Right atrium auricular region (tissue), 2 donors: ENCODE results near the gene DEFB123. TPM values are rescaled to one million over a fixed set of nuclear protein-coding genes. Genes with fewer than 3 reads are reported as not detected.

Experiments
- DNase-seq: peaks from one replicate; pipeline ENCODE4 v3.0.0-alpha.2; 2019; ENCODE audit warnings: low spot score
- H3K27ac ChIP-seq, 2 donors: fragments of 200-600 bp; sonication (generic); 1 replicate in 1 of 2; 2 replicates in 1 of 2; pipeline ENCODE4 v1.5.1; 2016 to 2019
- H3K27me3 ChIP-seq, 2 donors: fragments of 200-600 bp; sonication (generic); one replicate each; pipeline versions ENCODE4 v1.5.1 to v1.6.0; 2017 to 2019
- H3K36me3 ChIP-seq: fragments of 200-600 bp; sonication (generic); one replicate; pipeline ENCODE4 v1.5.1; 2016
- H3K4me1 ChIP-seq, 2 donors: fragments of 200-600 bp; sonication (generic); one replicate each; pipeline versions ENCODE4 v1.5.1 to v1.6.0; 2017 to 2019
- H3K4me3 ChIP-seq, 2 donors: fragments of 200-600 bp; sonication (generic); 1 replicate in 1 of 2; 2 replicates in 1 of 2; pipeline ENCODE4 v1.5.1; 2017 to 2019; ENCODE audit warnings: mild to moderate bottlenecking in 1 of 2, moderate library complexity in 1 of 2
- H3K9me3 ChIP-seq, 2 donors: fragments of 200-600 bp; sonication (generic); one replicate each; pipeline ENCODE4 v1.5.1; 2019
- CTCF ChIP-seq, 2 donors: fragments of 200-600 bp; sonication (generic); IDR thresholded peaks; one replicate each; pipeline ENCODE4 v1.5.1; 2019; ENCODE audit warnings: antibody characterized with exemption in 2 of 2
- total RNA-seq, 2 donors: library from RNA; depleted of rRNA; stranded (reverse); fragments of >200 nt; gene quantifications; one replicate each; pipeline ENCODE4 v1.1.0, GENCODE V29; 2016

DEFB123 gene
- total RNA-seq, 2 donors from 2014 or later: not detected

GRCh38 chr20:31489152-31489551 lies 48.7 kb downstream of the DEFB123 start:
- Histone ChIP-seq H3K27me3 (no peaks in the 10 kb centered on the region), H3K4me1 (peaks cover 0 to 16% of the 10 kb centered on the region in 2 donors), H3K27ac (no peak overlapping the region)

DNA sequence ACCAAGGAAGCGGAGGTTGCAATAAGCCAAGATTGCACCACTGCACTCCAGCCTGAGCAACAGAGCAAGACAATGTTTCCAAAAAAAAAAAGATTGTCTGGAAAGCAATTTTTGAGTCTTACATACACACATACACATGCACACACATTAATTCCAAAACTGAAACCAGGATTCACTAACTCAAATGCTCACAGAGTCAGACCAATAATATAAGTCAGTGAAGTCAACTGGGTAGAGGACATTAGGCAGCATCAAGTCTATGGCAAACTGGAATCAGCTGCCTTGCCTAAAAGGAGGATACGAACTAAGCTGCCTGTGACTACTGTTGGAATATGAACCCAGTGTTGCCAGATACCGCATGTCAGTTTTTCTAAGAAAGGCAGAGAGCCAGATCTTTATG lies 50.3 kb downstream of the DEFB123 start:
- Histone ChIP-seq H3K4me3 (no peak overlapping the region), H3K27me3 (no peaks in the 10 kb centered on the region), H3K36me3 (no peaks in the 10 kb centered on the region), H3K27ac (no peak overlapping the region), H3K4me1 (peaks cover 0 to 10% of the 10 kb centered on the region in 2 donors), H3K9me3 (no peaks in the 10 kb centered on the region)
- DNase-seq: no peak
- TF ChIP-seq CTCF (IDR thresholded peaks at IDR 0.05): no peak

More at GRCh38 chr20:31489152-31489551, 48.7 kb downstream of the DEFB123 start:
- Histone ChIP-seq H3K4me3 (no peak overlapping the region), H3K9me3 (no peaks in the 10 kb centered on the region), H3K36me3 (no peaks in the 10 kb centered on the region)
- DNase-seq: no peak
- TF ChIP-seq CTCF (IDR thresholded peaks at IDR 0.05): no peak

DNA sequence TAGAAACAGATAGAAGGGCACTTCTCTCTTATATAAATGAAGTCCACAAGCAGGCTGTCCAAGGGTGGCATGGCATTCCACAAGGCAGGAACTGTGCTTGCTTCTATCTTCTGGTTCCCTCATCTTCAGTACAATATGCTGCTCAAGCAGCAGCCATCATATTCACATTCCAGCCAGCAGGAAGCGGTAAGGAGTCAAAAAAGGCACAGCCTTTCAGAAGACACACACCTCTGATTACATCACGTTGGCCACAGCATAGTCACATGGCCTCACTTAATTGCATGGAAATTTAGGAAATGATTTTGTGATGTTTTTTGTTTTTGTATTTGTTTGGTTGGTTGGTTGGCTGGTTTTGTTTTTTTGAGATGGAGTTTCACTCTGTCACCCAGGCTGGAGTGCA lies 53.7 kb downstream of the DEFB123 start:
- TF ChIP-seq CTCF (IDR thresholded peaks at IDR 0.05): peak in 1 of 2 donors; percentile 30
- H3K9me3 ChIP-seq: no peaks in the 10 kb centered on the region
- H3K36me3 ChIP-seq: no peaks in the 10 kb centered on the region
- no peak overlapping the region for H3K4me3 ChIP-seq
- peaks cover 0 to 28% of the 10 kb centered on the region in 2 donors for H3K4me1 ChIP-seq
- H3K27ac ChIP-seq: no peak overlapping the region
- H3K27me3 ChIP-seq: no peaks in the 10 kb centered on the region
- no peak for DNase-seq

DNA sequence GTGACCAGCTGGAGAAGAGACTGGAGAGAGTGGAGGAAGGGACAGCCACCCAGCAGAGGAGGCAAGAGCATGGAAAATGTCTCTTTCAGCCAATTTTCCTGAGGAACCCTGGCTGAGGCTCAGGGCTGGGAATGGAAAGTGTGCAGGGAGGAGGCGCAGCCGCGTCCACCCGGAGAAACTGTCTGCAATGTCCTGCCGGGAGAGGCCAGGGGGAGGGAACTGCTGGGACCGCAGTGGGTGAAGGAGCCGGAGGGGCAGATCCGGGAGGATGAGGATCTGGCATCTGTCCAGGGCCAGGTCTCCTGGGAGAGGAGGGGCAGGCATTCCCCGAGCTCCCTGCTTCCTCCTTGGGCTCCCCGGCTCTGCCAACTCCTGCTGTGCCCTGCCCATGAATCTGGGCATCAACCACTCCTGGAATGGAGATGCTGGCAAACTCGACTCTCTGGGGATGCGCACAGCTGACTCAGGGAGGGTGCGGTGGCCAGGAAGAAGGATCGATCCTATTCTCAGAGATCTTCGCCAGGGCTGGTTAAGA lies 56.4 kb downstream of the DEFB123 start:
- no peak for TF ChIP-seq CTCF (IDR thresholded peaks at IDR 0.05)
- Histone ChIP-seq H3K36me3 (no peaks in the 10 kb centered on the region), H3K4me1 (peaks cover 0 to 28% of the 10 kb centered on the region in 2 donors), H3K9me3 (no peaks in the 10 kb centered on the region), H3K27ac (peak overlapping the region; percentile 48 to 56), H3K4me3 (no peak overlapping the region), H3K27me3 (no peaks in the 10 kb centered on the region)
- DNase-seq: peak; percentile 87

GRCh38 chr20:31497838-31498540 lies 57.6 kb downstream of the DEFB123 start:
- H3K36me3 ChIP-seq: no peaks in the 10 kb centered on the region
- H3K27me3 ChIP-seq: no peaks in the 10 kb centered on the region
- peak overlapping the region; percentile 48 to 56 for H3K27ac ChIP-seq
- H3K4me1 ChIP-seq: peaks cover 0 to 28% of the 10 kb centered on the region in 2 donors
- no peak for DNase-seq
- H3K4me3 ChIP-seq: no peak overlapping the region
- H3K9me3 ChIP-seq: no peaks in the 10 kb centered on the region
- no peak for TF ChIP-seq CTCF (IDR thresholded peaks at IDR 0.05)

Other genes starting within 250 kb of the DEFB123 start
- gene DEFB115, start 183.0 kb upstream of the DEFB123 start, total RNA-seq: not detected
- gene DEFB116, start 132.0 kb upstream of the DEFB123 start, total RNA-seq: not detected
- not detected for gene DEFB118, start 72.0 kb upstream of the DEFB123 start, total RNA-seq
- not detected for gene DEFB119, start 50.0 kb upstream of the DEFB123 start, total RNA-seq
- gene DEFB121, start 34.4 kb upstream of the DEFB123 start, total RNA-seq: not detected
- gene DEFB124, start 34.5 kb downstream of the DEFB123 start, total RNA-seq: not detected
- gene REM1, start 34.7 kb downstream of the DEFB123 start, total RNA-seq: 1 to 10 TPM; 3.0 to 3.1 TPM
- 10 to 100 TPM; 31.7 to 45.7 TPM for gene HM13, start 73.8 kb downstream of the DEFB123 start, total RNA-seq
- gene ID1, start 164.7 kb downstream of the DEFB123 start, total RNA-seq: 100 to 1,000 TPM; 450 to 815 TPM
- gene COX4I2, start 197.3 kb downstream of the DEFB123 start, total RNA-seq: 1 to 10 TPM; 6.8 to 9.0 TPM